H1 (cell line): ENCODE data around the gene VAMP2. TPM values are rescaled to one million over a fixed set of nuclear protein-coding genes. Genes with fewer than 3 reads are reported as not detected.

Experiments used
- CTCF ChIA-PET: fragments of 300-600 bp; sonication (Branson Sonifier 250); formaldehyde crosslinking; loops from one replicate; lab custom pipeline; 2021; ENCODE audit not compliant: partially characterized antibody; lab: Charles Lee
- POLR2A ChIA-PET: fragments of 300-600 bp; sonication (Branson Sonifier 250); formaldehyde crosslinking; loops from one replicate; lab custom pipeline; 2021; ENCODE audit warnings: inconsistent platforms; ENCODE audit not compliant: partially characterized antibody; lab: Charles Lee
- DNase-seq, 2 experiments: peaks; one replicate each; pipeline versions ENCODE4 v3.0.0 to v3.0.0-alpha.2; 2010 to 2022; ENCODE audit warnings: low spot score in 2 of 2, low read depth in 1 of 2, mixed read lengths in 1 of 2
- FAIRE-seq: peaks from 2 replicates; lab custom pipeline; 2011; peaks lifted over from hg19 to GRCh38; lab: Jason Lieb, UNC
- H2AFZ ChIP-seq: 2 replicates; pipeline ENCODE4 v1.8.1; 2012; ENCODE audit warnings: low read length, inconsistent platforms
- H2AK5ac ChIP-seq: 2 replicates; pipeline ENCODE4 v1.6.1; 2013; ENCODE audit warnings: low read depth, low read length
- H2BK120ac ChIP-seq: replicated peaks from 2 replicates; pipeline ENCODE3; 2013; ENCODE audit warnings: low read depth, low read length, inconsistent platforms
- H2BK12ac ChIP-seq: 2 replicates; pipeline ENCODE4 v1.6.1; 2013; ENCODE audit warnings: low read depth, low read length
- H2BK15ac ChIP-seq: 2 replicates; pipeline ENCODE4 v1.6.1; 2013; ENCODE audit warnings: low read length
- H2BK20ac ChIP-seq: 2 replicates; pipeline ENCODE4 v1.6.1; 2013; ENCODE audit warnings: low read length
- H2BK5ac ChIP-seq: 2 replicates; pipeline ENCODE4 v1.6.1; 2013; ENCODE audit warnings: low read depth, low read length
- H3K14ac ChIP-seq: 2 replicates; pipeline ENCODE4 v1.6.1; 2013; ENCODE audit warnings: inconsistent platforms; ENCODE audit not compliant: insufficient read length
- H3K18ac ChIP-seq: 2 replicates; pipeline ENCODE4 v1.6.1; 2013; ENCODE audit warnings: low read length; ENCODE audit errors: extremely low read depth
- H3K23ac ChIP-seq: 2 replicates; pipeline ENCODE4 v1.6.1; 2013; ENCODE audit warnings: inconsistent platforms; ENCODE audit not compliant: insufficient read length
- H3K23me2 ChIP-seq: 2 replicates; pipeline ENCODE4 v1.6.1; 2013; ENCODE audit warnings: low read depth, low read length
- H3K27ac ChIP-seq: 2 replicates; pipeline ENCODE4 v1.6.1; 2011; ENCODE audit warnings: low read depth, low read length, inconsistent platforms
- H3K27me3 ChIP-seq, 4 experiments: replicated peaks in 1 of 4; 1 replicate in 1 of 4; 2 replicates in 3 of 4; pipeline versions ENCODE4 v1.6.1 to v1.8.1; 2011 to 2013; ENCODE audit warnings: low read length in 3 of 4, mild to moderate bottlenecking in 3 of 4, inconsistent platforms in 2 of 4, mixed read lengths in 2 of 4, moderate library complexity in 1 of 4; ENCODE audit not compliant: control insufficient read depth in 3 of 4, insufficient read depth in 3 of 4; ENCODE audit errors: extremely low read depth in 1 of 4
- H3K36me3 ChIP-seq, 4 experiments: 2 replicates each; pipeline versions ENCODE4 v1.6.1 to v1.8.1; 2011 to 2013; ENCODE audit warnings: mild to moderate bottlenecking in 4 of 4, low read length in 3 of 4, moderate library complexity in 2 of 4, control low read depth in 1 of 4, inconsistent platforms in 1 of 4; ENCODE audit not compliant: insufficient read depth in 4 of 4, control insufficient read depth in 2 of 4
- H3K4ac ChIP-seq: replicated peaks from 2 replicates; pipeline ENCODE3; 2013; ENCODE audit warnings: low read length, low read depth, mixed read lengths, inconsistent platforms; ENCODE audit not compliant: insufficient read length
- H3K4me1 ChIP-seq, 4 experiments: replicated peaks in 1 of 4; 1 replicate in 1 of 4; 2 replicates in 3 of 4; pipeline versions ENCODE4 v1.6.1 to v1.8.1; 2011 to 2013; ENCODE audit warnings: low read length in 3 of 4, inconsistent platforms in 2 of 4, mixed read lengths in 1 of 4; ENCODE audit not compliant: insufficient read depth in 4 of 4, control insufficient read depth in 3 of 4
- H3K4me2 ChIP-seq, 2 experiments: 2 replicates each; pipeline versions ENCODE4 v1.6.1 to v1.8.1; 2011 to 2013; ENCODE audit warnings: low read depth in 2 of 2, low read length in 2 of 2, control low read depth in 1 of 2, inconsistent platforms in 1 of 2, mild to moderate bottlenecking in 1 of 2; ENCODE audit not compliant: insufficient read depth in 1 of 2
- H3K4me3 ChIP-seq, 4 experiments: fragments of 200-600, 300-600 bp in 1 of 4; sonication (generic), shearing (Covaris generic), sonication (Bioruptor Twin) in 1 of 4; 2 replicates each; pipeline versions ENCODE4 v1.5.1 to v1.8.1; 2011 to 2016; ENCODE audit warnings: low read length in 4 of 4, low read depth in 3 of 4, control low read depth in 2 of 4, inconsistent platforms in 2 of 4, mild to moderate bottlenecking in 2 of 4, mixed read lengths in 1 of 4, moderate library complexity in 1 of 4; ENCODE audit not compliant: insufficient read depth in 2 of 4; ENCODE audit errors: extremely low read depth in 1 of 4
- H3K56ac ChIP-seq: replicated peaks from 2 replicates; pipeline ENCODE3; 2013; ENCODE audit warnings: low read depth, mild to moderate bottlenecking, mixed read lengths, low read length, inconsistent platforms; ENCODE audit not compliant: insufficient read length
- H3K79me1 ChIP-seq: 2 replicates; pipeline ENCODE4 v1.6.1; 2013; ENCODE audit warnings: low read depth, low read length, control low read depth
- H3K79me2 ChIP-seq, 2 experiments: 2 replicates each; pipeline versions ENCODE4 v1.6.1 to v1.8.1; 2012 to 2013; ENCODE audit warnings: low read length in 2 of 2, mild to moderate bottlenecking in 2 of 2, inconsistent platforms in 1 of 2; ENCODE audit not compliant: insufficient read depth in 2 of 2, control insufficient read depth in 1 of 2
- H3K9ac ChIP-seq, 4 experiments: replicated peaks in 1 of 4; 1 replicate in 1 of 4; 2 replicates in 3 of 4; pipeline versions ENCODE4 v1.6.1 to v1.8.1; 2011 to 2013; ENCODE audit warnings: low read depth in 3 of 4, low read length in 3 of 4, control low read depth in 2 of 4, mild to moderate bottlenecking in 2 of 4, moderate library complexity in 2 of 4, inconsistent platforms in 1 of 4; ENCODE audit errors: extremely low read depth in 1 of 4
- H3K9me3 ChIP-seq, 2 experiments: 2 replicates each; pipeline versions ENCODE4 v1.6.1 to v1.8.1; 2012 to 2013; ENCODE audit warnings: mild to moderate bottlenecking in 2 of 2, moderate library complexity in 2 of 2, control low read depth in 1 of 2, inconsistent platforms in 1 of 2, low read depth in 1 of 2, low read length in 1 of 2, mixed read lengths in 1 of 2; ENCODE audit not compliant: insufficient read depth in 2 of 2
- H4K20me1 ChIP-seq, 2 experiments: replicated peaks in 1 of 2; 2 replicates each; pipeline versions ENCODE3 to v1.8.1; 2011 to 2013; ENCODE audit warnings: inconsistent platforms in 2 of 2, low read length in 2 of 2, mild to moderate bottlenecking in 1 of 2; ENCODE audit not compliant: insufficient read depth in 2 of 2, control insufficient read depth in 1 of 2
- H4K5ac ChIP-seq: 2 replicates; pipeline ENCODE4 v1.6.1; 2013; ENCODE audit warnings: low read length, low read depth, mixed read lengths, inconsistent platforms; ENCODE audit not compliant: insufficient read length
- H4K8ac ChIP-seq: 2 replicates; pipeline ENCODE4 v1.8.0; 2013; ENCODE audit warnings: mild to moderate bottlenecking, moderate library complexity, low read length, inconsistent platforms; ENCODE audit not compliant: insufficient read depth; ENCODE audit errors: extremely low read depth
- H4K91ac ChIP-seq: replicated peaks from 2 replicates; pipeline ENCODE3; 2013; ENCODE audit warnings: low read length, mixed read lengths, inconsistent platforms; ENCODE audit not compliant: insufficient read length
- BRCA1 ChIP-seq: IDR thresholded peaks from 2 replicates; pipeline ENCODE4 v1.6.1; 2012; ENCODE audit warnings: low read depth, low read length, improper control_type of control experiment
- CEBPB ChIP-seq: IDR thresholded peaks from 2 replicates; pipeline ENCODE4 v1.6.1; 2012; ENCODE audit warnings: low read depth, low read length
- KDM5A ChIP-seq: fragments of 200-600 bp; IDR thresholded peaks from 2 replicates; pipeline ENCODE4 v1.7.1; 2012; ENCODE audit warnings: mild to moderate bottlenecking, low read length, inconsistent platforms, mixed read lengths
- POLR2AphosphoS5 ChIP-seq: IDR thresholded peaks from 2 replicates; pipeline ENCODE4 v1.6.1; 2011; ENCODE audit warnings: low read depth, low read length
- RFX5 ChIP-seq: IDR thresholded peaks from 2 replicates; pipeline ENCODE4 v1.6.1; 2011; ENCODE audit warnings: low read depth, low read length, improper control_type of control experiment, borderline replicate concordance
- SAP30 ChIP-seq: fragments of 300-600 bp; sonication (generic); IDR thresholded peaks from 2 replicates; pipeline ENCODE4 v1.7.1; 2012; ENCODE audit warnings: low read length, moderate library complexity, mild to moderate bottlenecking, inconsistent platforms; ENCODE audit not compliant: insufficient read depth, insufficient replicate concordance
- SIN3A ChIP-seq, 2 experiments: IDR thresholded peaks in 1 of 2; conservative IDR thresholded peaks in 1 of 2; 2 replicates each; pipeline ENCODE4 v1.6.1; 2011 to 2012; ENCODE audit warnings: low read length in 2 of 2, improper control_type of control experiment in 1 of 2, low read depth in 1 of 2, mild to moderate bottlenecking in 1 of 2
- YY1 ChIP-seq: IDR thresholded peaks from 2 replicates; pipeline ENCODE4 v1.6.1; 2011; ENCODE audit warnings: low read depth, mild to moderate bottlenecking, low read length
- WGBS, 2 experiments: shearing (Covaris generic) in 1 of 2; methylation state at CpG; one replicate each; pipeline versions ENCODE4 v1.1.6 to v1.1.7; 2013 to 2015; ENCODE audit warnings: low lambda C conversion rate in 2 of 2, mixed read lengths in 2 of 2, inconsistent platforms in 1 of 2, low coverage in 1 of 2, missing lambda C conversion rate in 1 of 2; ENCODE audit not compliant: insufficient replicate concordance in 2 of 2, insufficient coverage in 1 of 2, insufficient read length in 1 of 2; ENCODE audit errors: extremely low coverage in 1 of 2, missing lambda C conversion rate in 1 of 2; 5-methylcytosine and 5-hydroxymethylcytosine counted together
- polyA plus RNA-seq, 7 experiments: library from polyadenylated mRNA; depleted of rRNA in 3 of 7; stranded (reverse) in 5 of 7; unstranded in 2 of 7; fragments of >200 nt in 5 of 7; fragments of 200-250 nt in 2 of 7; gene quantifications; 1 replicate in 5 of 7; 2 replicates in 1 of 7; 4 replicates in 1 of 7; pipeline versions ENCODE4 v1.2.1 to v1.2.3, GENCODE V29; 2011 to 2013; ENCODE audit warnings: missing spikeins in 2 of 7, mixed read lengths in 2 of 7
- total RNA-seq: library from RNA; stranded (reverse); fragmentation: NEBNext Ultra II Directional; extraction: Animal tissue kit (Norgen Biotek cat#: 25700); gene quantifications from 2 replicates; pipeline ENCODE4 v1.2.1, GENCODE V29; 2021

VAMP2 gene
- total and polyA plus RNA-seq, 2 of the 8 experiments (the other 6 are each of a cell fraction or from before 2014, with no cell fraction given) = 19.3 to 20.5 TPM

- no peak overlapping the region for H4K8ac ChIP-seq
- no peak overlapping the region for H2BK120ac ChIP-seq
- H3K18ac ChIP-seq = no peak overlapping the region
- no peaks in the 10 kb centered on the region for H3K36me3 ChIP-seq
- H2AK5ac ChIP-seq = no peak overlapping the region
- H4K20me1 ChIP-seq = no peaks in the 10 kb centered on the region
- H4K5ac ChIP-seq = no peak overlapping the region
- no peak overlapping the region for H2BK5ac ChIP-seq
- H3K27ac ChIP-seq = no peak overlapping the region
- H3K79me2 ChIP-seq = no peaks in the 10 kb centered on the region
- WGBS, 2 experiments = 90% methylated on average over 14 of the region's 14 CpGs; no CpG with 5 or more reads in 1 of the 2 experiments
- no peak overlapping the region for H2BK20ac ChIP-seq
- H2AFZ ChIP-seq = no peak overlapping the region
- H3K4ac ChIP-seq = no peak overlapping the region
- POLR2A ChIA-PET = interaction anchor here (1.7 to 2.4 kb wide), 2 partner anchors 10 to 45 kb away, joined by 4 to 14 read pairs; no protein-coding TSS in a partner anchor
- H3K23me2 ChIP-seq = peaks cover 25% of the 10 kb centered on the region
- DNase-seq (no peak), FAIRE-seq (no peak)
- H3K27me3 ChIP-seq = peaks cover 19 to 43% (median 40%) of the 10 kb centered on the region in 4 experiments
- no peak overlapping the region for H3K23ac ChIP-seq
- no peaks in the 10 kb centered on the region for H3K9me3 ChIP-seq
- H3K56ac ChIP-seq = no peak overlapping the region
- no peak overlapping the region; the same call in 1 of the 2 replicates for H2BK15ac ChIP-seq
- H3K14ac ChIP-seq = no peak overlapping the region
- H3K4me1 ChIP-seq = peaks cover 0 to 22% (median 11%) of the 10 kb centered on the region in 4 experiments; a peak in 6 of 7 replicates
- H3K4me3 ChIP-seq = no peak overlapping the region
- no peak overlapping the region for H3K9ac ChIP-seq
- 0 out of 2 replicates have a peak overlapping the region, but pooled peaks have one; percentile 27 for H2BK12ac ChIP-seq
- H4K91ac ChIP-seq = no peak overlapping the region
- no peaks in the 10 kb centered on the region for H3K79me1 ChIP-seq
- no peak overlapping the region for H3K4me2 ChIP-seq
- CTCF ChIA-PET = interaction anchor here (0.8 to 4.3 kb wide), 5 partner anchors 11 to 93 kb away, joined by 3 to 26 read pairs (median 5); no protein-coding TSS in a partner anchor
- no peak for TF ChIP-seq SIN3A (conservative IDR thresholded peaks at IDR 0.05 in 1 of 2, IDR thresholded peaks at IDR 0.05 in 1 of 2; ENCODE audit: low read depth in 1 of 2, low read length in 2 of 2)
- TF ChIP-seq CEBPB = no peak
- no peak for TF ChIP-seq YY1
- no peak for TF ChIP-seq BRCA1
- TF ChIP-seq RFX5 = no peak
- TF ChIP-seq POLR2AphosphoS5 = no peak
- TF ChIP-seq KDM5A = no peak
- TF ChIP-seq SAP30 = no peak
Observed at GRCh38 chr17:8128125-8128784, 34.5 kb downstream of the VAMP2 start.
